GM10266 (cell line): ENCODE results near the gene TTYH2.

Experiments
- DNase-seq: peaks from one replicate; pipeline ENCODE4 v3.0.0; 2012; ENCODE audit errors: extremely low spot score
- TF ChIP-seq, protein P1 (sequence below): IDR thresholded peaks from 2 replicates; pipeline ENCODE4 v1.5.1; 2012; ENCODE audit warnings: mild to moderate bottlenecking, low read depth; ENCODE audit not compliant: control insufficient read depth, insufficient read depth; ENCODE audit errors: missing control alignments

TTYH2 gene

DNA sequence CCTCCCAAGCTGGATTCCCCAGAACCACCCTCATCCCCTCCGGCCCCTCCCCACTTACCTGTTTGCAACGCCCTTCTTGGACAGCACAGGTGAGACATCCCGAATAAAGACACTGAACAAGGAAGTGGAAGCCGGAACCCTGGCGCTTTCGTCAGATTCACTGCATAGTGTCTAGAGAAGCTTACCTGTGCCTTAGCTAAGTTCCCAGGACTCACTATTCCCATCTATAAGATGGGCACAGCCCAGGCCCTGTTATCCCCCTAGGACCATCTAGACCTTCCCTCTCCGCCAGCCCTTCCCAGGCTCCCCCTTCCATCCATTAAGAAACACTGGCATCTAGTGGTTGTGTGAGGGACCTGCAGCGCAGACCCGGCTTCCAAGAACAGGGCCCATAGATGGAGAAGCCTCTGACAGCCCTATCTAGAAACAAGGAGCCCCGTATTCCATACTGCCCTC, 36.8 kb upstream of the TTYH2 start:
- peak; percentile 67 for DNase-seq

GRCh38 chr17:74177018-74177450, 36.3 kb upstream of the TTYH2 start:
- DNase-seq, result no peak
- TF ChIP-seq, protein P1, sequence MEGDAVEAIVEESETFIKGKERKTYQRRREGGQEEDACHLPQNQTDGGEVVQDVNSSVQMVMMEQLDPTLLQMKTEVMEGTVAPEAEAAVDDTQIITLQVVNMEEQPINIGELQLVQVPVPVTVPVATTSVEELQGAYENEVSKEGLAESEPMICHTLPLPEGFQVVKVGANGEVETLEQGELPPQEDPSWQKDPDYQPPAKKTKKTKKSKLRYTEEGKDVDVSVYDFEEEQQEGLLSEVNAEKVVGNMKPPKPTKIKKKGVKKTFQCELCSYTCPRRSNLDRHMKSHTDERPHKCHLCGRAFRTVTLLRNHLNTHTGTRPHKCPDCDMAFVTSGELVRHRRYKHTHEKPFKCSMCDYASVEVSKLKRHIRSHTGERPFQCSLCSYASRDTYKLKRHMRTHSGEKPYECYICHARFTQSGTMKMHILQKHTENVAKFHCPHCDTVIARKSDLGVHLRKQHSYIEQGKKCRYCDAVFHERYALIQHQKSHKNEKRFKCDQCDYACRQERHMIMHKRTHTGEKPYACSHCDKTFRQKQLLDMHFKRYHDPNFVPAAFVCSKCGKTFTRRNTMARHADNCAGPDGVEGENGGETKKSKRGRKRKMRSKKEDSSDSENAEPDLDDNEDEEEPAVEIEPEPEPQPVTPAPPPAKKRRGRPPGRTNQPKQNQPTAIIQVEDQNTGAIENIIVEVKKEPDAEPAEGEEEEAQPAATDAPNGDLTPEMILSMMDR, result no peak

More for the DNA sequence above, 36.8 kb upstream of the TTYH2 start:
- TF ChIP-seq, protein P1, result peak; percentile 82

DNA sequence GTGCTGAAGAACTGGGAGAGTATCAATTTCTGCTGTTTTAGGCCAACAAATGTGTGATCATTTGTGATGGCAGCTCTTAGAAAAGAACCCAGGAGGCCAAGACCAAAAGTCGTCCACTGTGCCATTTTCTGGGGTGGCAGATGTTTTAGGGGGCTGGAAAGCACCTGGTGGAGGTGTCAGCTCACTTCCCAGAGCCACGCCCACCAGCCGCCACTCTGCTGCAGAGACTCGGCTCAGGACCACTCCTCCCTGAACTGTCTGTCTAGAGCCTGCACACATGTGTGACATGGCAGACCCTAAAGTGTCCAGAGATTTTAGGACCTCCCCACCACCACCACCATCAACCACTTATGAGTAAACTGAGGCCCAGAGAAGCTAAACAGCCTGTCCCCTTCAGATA, 33.8 kb upstream of the TTYH2 start:
- no peak for DNase-seq
- TF ChIP-seq, protein P1, result no peak

DNA sequence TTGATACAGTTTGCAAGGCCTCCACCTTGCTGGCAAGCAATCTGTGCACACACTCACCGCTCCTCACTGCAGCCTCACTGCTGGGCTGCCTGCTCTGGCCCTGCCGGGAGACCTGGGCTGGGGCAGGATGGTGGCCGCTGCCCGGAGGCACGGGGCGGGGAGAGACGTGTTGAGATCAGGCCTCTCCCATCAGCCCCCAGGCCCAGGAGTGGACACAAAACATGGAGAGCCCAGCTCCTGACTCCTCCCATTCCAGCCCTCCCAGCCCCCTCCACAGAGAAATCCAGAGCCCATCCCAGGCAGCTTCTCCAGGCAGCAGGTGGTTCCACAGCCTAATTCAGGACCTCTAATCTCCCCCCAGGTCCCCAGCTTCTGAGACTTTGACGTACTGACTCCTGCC, 33.0 kb upstream of the TTYH2 start:
- TF ChIP-seq, protein P1, result no peak
- no peak for DNase-seq

GRCh38 chr17:74181341-74181740, 32.0 kb upstream of the TTYH2 start:
- DNase-seq, result no peak
- TF ChIP-seq, protein P1, result no peak

DNA sequence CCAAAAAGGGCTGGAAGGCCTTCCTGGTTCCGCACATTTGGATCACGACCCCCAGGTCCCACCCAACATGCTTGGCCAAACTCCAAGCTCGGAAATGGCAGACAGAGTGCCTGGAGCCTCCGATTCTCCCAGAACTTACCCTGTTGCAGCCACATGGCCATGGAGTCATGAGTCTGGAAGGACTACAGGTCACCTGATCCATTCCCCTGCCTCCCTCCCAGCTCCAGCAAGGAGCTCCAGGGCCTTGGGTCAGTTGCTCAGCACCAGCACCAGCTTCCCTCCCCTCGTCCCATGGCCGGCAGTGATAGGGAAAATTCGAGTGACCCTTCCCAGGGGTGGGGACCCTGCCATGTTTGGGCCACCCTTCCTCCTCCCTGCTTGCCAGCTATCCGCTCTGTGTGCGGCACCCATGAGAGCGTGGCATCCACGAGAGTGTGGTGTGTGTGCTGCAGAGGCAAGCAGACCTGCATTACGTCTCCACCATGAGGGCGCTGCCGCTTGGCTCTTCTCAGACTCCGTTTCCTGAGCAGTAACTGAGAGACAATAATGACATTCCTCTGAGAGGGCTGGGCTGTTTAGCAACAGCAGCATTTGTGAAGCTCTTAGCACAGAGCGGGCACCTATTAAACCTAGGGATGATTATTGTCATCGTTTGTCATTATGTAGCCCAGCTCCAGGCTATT, 31.2 kb upstream of the TTYH2 start:
- TF ChIP-seq, protein P1, result no peak
- no peak for DNase-seq

DNA sequence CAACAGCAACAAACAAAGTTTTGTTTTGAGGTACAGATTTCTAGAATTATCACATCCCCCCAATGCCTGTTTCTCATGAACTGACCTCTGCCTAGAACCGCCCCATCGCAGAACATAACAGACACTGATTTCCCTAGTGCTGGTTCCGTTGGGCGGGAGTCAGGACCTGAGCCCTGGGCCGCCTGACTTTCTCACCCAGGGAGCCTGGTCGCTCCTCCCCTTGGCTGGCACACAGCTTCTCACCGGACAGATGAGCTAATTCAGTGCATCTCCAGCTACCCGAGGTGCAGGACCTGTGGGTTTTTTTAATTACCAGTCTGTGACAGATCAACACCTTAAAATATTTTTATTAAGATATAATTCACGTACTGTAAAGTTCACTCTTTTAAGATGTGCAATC, 30.0 kb upstream of the TTYH2 start:
- TF ChIP-seq, protein P1, result no peak
- no peak for DNase-seq
